CD4-positive, alpha-beta T cell treated with Interleukin-12 subunit alpha and Interleukin-12 subunit beta, for 1 hour (primary cell): ENCODE measurements around the gene MAPK6.
"Not testable (repeated sequence)": the region's sequence is repeated elsewhere in the genome, so short reads cannot be mapped to it uniquely, and the experiment has no call there.

Experiments
- DNase-seq: peaks from one replicate; pipeline ENCODE4 v3.0.0-alpha.2; 2020

MAPK6 gene

DNA sequence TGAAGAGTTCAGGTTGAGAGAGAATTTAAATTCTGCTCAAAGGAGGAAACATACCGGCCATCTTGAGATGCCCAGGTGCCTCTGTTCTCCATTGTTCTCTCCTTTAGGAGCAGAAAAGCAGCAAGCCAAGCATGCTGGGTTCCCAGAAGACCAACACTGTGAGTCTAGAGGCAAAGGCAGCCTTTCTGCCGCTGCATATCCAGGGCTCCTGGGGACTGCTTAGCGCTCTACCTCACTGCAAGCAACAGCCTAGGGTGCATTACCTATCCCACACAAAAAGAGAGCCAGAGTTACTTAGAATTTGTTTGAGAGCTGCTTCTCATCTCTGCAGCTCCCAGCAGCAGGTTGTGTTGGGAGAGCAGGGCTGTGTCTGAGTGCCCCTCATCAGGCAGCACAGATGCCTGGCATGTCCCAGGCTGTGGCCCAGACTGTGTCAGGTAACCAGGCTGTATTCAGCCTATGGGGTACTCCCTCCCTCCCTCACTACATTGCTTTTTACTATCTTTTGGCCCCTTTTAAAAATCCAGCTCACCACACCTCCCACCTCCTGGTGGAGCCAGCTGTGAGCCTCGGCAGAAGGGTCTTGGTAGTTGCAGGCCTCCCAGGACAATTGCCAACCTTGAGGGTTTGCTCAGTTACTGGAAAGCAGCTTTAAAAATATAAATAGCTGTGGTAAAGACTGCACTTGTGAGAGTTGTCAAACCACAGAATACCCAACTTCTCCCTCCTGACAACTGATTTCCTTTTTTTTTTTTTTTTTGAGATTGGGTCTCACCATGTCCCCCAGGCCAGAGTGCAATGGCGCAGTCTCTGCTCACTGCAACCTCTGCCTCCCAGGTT lies 63.4 kb downstream of the MAPK6 start:
- DNase-seq: no peak

GRCh38 chr15:52083037-52083359 lies 64.0 kb downstream of the MAPK6 start:
- not testable (repeated sequence) for DNase-seq

DNA sequence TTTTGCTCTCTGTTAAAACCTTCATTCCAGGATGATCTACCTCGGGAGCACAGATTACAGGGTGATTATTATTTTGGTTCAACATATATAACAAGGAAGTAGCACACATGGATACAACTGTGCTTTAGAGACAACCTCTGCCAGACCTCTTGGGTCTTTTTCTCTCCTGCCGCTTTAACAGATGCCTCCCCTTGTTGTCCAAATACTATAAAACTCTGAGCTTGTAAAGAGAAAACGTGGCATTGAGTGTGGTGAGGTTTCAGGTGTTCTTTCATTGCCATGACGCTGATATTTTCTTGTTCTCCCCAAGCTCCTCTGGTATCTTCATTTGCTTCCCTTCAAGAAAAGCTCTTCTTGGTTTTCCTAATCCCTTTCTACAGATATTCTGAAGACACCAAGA lies 64.6 kb downstream of the MAPK6 start:
- DNase-seq: no peak

GRCh38 chr15:52085299-52085698 lies 66.3 kb downstream of the MAPK6 start:
- no peak for DNase-seq

- no peak for DNase-seq
Observed at GRCh38 chr15:52086011-52086786, 67.2 kb downstream of the MAPK6 start.

DNA sequence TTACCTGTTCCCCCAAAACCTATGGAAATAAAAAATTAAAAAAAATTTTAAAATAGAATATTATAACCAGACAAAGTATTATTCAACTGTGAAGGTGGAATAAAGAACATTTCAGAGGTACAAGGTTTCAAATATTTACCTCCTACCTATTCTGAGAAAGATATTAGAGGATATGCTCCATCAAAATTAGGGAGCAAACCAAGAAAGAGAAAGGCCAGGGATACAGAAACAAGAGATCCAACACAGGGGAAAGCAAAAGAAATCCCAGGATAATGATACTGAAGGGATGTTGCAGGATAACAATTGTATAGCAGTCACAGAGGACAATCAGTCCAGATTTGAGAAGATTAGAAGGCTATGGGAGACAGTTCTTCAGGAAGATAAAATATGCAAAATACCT lies 71.2 kb downstream of the MAPK6 start:
- DNase-seq: no peak

GRCh38 chr15:52093167-52093538 lies 74.1 kb downstream of the MAPK6 start:
- no peak for DNase-seq

DNA sequence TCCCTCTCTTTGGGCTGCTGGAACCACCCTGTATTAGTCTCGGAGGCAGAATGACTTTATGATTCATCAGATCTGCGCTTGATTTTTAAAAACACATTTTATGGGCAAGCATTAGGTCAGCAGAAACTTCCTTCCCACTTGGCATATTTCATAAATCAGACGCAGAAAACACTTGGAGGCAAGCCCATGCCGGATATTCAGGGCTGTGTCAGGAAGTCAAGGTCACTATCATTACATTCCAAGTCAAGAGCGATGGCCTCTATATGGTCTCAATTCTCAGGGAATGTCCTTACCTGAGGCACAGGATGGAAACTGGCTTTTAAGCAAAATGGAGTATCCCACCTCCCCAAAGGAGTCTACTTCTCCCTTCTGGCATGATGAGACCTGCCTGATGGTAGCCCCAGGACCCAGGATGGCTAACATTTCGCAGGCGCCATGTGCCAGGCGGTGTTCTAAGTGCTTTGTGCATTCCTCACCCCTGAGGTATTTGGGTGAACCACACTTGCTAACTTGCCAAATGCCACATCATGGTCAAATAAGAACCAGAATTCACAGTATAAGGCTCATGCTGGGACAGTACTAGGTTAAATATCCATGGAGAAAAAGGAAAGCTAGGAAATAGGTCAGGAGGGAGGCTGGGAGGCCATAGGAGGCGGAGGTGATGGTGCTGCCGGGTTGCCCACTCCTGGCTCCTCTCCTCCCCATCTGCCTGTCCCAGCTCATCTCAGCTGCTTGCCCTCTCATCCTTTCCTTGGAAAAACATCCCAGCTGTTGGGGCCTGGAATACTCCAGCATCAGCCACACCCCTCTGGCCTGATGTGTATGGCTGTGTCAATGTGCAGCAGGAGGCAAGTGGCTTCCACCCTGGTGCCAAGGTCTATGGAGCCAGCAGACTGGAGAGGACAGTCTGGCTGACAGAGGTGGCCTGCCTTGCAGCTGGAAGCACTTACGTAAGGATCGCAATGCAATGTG lies 74.8 kb downstream of the MAPK6 start:
- DNase-seq: no peak

DNA sequence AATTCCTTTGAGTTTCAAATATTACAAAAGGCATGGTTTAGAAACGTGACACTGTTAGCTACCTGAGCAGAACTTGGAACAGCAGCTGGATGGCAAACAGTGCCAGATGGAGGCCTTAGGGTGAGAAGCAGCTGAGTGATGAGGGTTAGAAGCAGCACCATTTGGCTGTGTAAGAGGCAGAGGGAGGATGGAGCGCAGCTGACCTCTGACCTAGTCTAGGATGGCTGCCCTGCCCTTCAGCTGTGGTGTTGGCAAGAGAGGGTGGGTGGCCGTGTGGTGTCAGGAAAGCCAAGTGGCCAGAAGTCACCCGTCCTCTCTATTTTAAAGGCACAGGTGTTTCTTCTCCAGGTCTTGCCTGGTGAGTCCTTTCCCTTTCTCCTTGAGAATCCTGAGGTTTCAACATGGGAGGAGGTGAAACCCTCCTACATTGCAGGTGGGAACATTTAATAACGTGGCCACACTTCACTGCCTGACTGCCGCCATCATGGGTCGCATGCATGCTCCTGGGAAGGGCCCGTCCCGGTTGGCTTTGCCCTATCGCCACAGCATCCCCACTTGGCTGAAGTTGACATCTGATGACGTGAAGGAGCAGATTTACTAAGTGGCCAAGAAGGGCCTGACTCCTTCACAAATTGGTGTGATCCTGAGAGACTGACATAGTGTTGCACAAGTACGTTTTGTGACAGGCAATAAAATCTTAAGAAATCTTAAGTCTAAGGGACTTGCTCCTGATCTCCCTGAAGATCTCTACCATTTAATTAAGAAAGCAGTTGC lies 76.0 kb downstream of the MAPK6 start:
- DNase-seq: no peak

DNA sequence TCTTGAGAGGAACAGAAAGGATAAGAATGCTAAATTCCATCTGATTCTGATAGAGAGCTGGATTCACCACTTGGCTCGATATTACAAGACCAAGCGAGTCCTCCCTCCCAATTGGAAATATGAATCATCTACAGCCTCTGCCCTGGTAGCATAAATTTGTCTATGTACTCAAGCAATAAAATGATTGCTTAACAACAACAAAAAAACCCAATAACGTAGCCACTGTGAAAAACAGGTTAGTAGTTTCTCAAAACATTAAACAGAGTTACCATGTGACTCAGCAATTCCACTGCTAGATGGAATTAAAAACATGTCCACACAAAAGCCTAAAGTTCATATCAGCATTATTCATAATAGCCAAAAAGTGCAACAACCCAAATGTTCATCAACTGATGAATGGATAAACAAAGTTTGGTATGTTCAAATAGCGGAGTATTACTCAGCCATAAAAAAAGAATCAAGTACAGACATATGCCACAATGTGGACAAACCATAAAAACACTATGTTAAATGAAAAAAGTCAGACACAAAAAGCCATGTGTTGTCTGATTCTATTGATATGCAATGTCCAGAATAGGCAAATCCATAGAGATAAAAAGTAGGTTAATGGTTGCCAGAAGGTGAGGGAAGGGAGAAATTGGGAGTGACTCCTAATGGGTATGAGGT lies 76.7 kb downstream of the MAPK6 start:
- no peak for DNase-seq

DNA sequence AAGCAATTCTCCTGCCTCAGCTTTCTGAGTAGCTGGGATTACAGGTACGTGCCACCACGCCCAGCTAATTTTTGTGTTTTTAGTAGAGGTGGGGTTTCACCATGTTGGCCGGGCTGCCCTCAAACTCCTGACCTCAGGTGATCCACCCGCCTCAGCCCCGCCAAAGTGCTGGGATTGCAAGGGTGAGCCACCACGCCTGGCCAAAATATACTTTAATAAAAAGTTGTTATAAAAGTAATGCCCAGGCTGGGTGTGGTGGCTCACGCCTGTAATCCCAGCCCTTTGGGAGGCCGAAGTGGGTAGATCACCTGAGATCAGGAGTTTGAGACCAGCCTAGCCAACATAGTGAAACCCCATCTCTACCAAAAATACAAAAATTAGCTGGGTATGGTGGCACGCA lies 77.5 kb downstream of the MAPK6 start:
- DNase-seq: not testable (repeated sequence)

- no peak for DNase-seq
Observed at GRCh38 chr15:52097180-52097579, 78.2 kb downstream of the MAPK6 start.

- no peak for DNase-seq
Observed at GRCh38 chr15:52098323-52098722, 79.3 kb downstream of the MAPK6 start.

DNA sequence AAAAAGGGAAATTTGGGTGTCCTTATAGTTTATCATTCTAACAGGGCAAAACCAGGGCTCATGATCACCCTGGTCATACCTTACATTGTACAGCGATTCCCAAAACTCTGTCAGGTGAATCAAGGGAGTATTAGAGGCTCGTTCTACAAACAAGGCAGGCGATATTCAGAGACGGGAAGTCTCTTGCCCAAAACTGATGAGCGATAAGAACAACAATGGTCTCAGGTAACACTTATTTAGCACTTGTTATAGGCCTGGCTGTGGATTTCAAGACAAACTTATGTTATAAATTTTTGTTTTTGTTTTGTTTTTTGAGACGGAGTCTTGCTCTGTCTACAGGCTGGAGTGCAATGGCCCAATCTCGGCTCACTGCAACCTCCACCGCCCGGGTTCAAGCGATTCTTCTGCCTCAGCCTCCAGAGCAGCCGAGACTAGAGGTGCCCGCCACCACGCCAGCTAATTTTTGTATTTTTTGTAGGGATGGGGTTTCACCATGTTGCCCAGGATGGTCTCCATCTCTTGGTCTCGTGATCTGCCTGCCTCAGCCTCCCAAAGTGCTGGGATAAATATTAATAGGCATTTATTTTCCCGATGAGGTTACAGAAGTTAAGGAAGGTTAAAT lies 80.7 kb downstream of the MAPK6 start:
- no peak for DNase-seq

GRCh38 chr15:52100807-52101442 lies 81.9 kb downstream of the MAPK6 start:
- no peak for DNase-seq

GRCh38 chr15:52101542-52102323 lies 82.7 kb downstream of the MAPK6 start:
- no peak for DNase-seq

DNA sequence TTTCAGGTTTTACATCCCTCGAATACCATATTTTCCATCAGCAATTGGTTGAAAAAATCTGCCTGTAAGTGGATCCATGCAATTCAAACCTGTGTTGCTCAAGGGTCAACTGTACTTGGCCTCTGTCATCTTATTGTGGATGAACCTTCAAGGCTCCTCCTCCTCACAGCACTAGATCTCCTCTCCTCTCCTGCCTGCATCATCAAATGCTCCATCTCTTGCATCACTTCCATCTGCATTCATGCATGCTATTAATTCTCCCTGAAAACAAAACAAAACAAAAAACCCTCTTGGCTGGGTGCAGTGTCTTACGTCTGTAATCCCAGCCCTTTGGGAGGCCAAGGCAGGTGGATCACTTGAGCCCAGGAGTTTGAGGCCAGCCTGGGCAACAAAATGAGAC lies 83.4 kb downstream of the MAPK6 start:
- DNase-seq: no peak

DNA sequence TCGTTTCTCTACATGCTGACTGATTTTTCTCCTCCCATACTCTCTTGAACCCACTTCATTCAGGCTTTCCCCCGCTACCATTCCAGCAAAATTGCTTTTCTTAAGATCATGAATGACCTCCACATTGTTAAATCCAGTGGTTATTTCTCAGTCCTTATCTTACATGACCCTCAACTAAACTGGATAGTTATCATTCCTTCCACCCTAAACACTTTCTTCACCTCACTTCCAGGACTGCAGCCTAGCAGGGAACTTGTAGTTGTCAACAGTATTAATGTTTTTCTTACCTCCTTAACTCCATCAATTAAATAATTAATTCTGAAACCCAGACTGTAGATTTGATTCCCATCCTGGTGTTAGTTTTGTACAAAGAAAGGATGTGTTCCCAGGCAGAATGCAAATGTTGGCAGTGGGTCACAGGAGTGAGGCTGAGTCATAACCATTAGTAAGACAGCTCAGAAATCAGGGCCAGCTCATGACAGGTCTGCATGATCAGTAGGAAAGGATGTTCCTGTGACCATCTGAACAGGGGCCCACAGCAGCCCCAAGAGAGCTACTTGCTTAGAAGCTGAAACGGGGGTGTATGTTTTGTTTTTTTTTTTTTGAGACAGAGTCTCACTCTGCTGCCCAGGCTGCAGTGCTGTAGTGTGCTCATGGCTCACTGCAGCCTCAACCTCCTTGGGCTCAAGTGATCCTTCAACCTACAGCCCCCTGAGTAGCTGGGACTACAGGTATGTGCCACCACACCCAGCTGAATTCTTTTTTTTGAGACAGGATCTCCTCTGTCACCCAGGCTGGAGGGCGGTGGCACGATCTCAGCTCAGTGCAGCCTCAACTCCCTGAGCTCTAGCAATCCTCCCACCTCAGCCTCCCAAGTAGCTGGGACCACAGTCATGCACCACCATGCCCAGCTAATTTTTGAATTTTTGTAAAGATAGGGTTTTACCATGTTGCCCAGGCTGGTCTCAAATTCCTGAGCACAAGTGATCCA lies 84.5 kb downstream of the MAPK6 start:
- no peak for DNase-seq

- no peak for DNase-seq
Observed at GRCh38 chr15:52104532-52105004, 85.5 kb downstream of the MAPK6 start.
